OCI-LY1 (cell line): Measurements from ENCODE around the gene UNC93A.

Experiments
- CTCF ChIP-seq: fragments of 200-600 bp; sonication (generic), shearing (Covaris generic); IDR thresholded peaks from 2 replicates; pipeline ENCODE4 v1.5.1; 2017; ENCODE audit warnings: mild to moderate bottlenecking, antibody characterized with exemption, low read length, moderate library complexity, mixed read lengths
- EZH2 ChIP-seq: fragments of 200-600 bp; sonication (generic), shearing (Covaris generic); IDR thresholded peaks from 2 replicates; pipeline ENCODE4 v1.8.0; 2017; ENCODE audit warnings: borderline replicate concordance, mixed run types, mild to moderate bottlenecking, antibody characterized with exemption, low read length, moderate library complexity, mixed read lengths

GRCh38 chr6:167345348-167345747 lies 54.2 kb downstream of the UNC93A start:
- TF ChIP-seq CTCF, result no peak
- TF ChIP-seq EZH2, result no peak
